ENCODE data around the gene NEDD9. TPM values are rescaled to one million over a fixed set of nuclear protein-coding genes. Genes with fewer than 3 reads are reported as not detected.

NEDD9 gene
- total and polyA plus RNA-seq, 2 of the 13 experiments (the other 11 are each of a cell fraction or from before 2014, with no cell fraction given) = 27.1 to 389 TPM

DNA sequence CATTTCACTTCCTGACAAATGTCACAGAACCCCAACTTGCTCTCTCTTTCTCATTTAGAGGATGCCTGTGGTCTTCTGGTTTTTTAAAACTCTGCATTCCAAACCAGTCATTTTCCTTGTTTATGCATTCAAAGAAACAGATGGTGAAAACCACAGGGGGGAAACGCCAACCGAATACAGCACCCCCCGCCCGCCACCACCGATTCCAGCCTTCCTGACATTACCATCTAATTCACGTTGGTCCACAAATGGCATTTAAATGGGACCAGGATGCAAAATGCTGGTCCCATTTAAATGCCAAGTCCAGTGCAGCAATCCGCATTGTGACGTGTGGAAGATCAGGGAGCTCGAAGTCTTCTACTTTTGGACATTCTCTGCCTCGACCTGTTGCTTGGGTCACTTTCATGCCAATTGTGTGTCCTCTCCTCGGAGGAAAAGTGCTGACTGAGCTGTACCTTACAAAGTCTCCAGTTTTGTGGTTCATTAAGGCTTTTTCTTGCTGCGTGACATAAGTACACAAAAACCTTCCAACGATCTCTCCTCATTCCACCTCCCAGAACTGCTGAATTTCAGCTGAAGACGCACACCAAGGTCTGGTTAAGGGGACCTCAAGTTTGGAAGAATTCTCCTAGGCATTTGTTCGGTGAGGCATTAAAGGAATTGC lies 35.8 kb downstream of the NEDD9 start (continued):
- TF ChIP-seq WIZ (CRISPR knock-in tag; IDR thresholded peaks at IDR 0.05) (no peak), ZNF678 (CRISPR knock-in tag; IDR thresholded peaks at IDR 0.05) (no peak), BORCS8-MEF2B (CRISPR knock-in tag; IDR thresholded peaks at IDR 0.05) (no peak), GTF3A (CRISPR knock-in tag; conservative IDR thresholded peaks at IDR 0.05) (no peak), IRF2 (CRISPR knock-in tag; IDR thresholded peaks at IDR 0.05) (0 out of 2 replicates have a peak, but pooled peaks have one; percentile 33), CREB1 (IDR thresholded peaks at IDR 0.05) (no peak), CREB1 (CRISPR knock-in tag; IDR thresholded peaks at IDR 0.05) (no peak), ZNF354B (CRISPR knock-in tag; IDR thresholded peaks at IDR 0.05) (no peak), ATM (IDR thresholded peaks at IDR 0.05; ENCODE audit: borderline replicate concordance) (no peak), ZNF256 (CRISPR knock-in tag; conservative IDR thresholded peaks at IDR 0.05) (no peak), ZNF589 (CRISPR knock-in tag; conservative IDR thresholded peaks at IDR 0.05) (no peak)
- TF ChIP-seq, protein P1, sequence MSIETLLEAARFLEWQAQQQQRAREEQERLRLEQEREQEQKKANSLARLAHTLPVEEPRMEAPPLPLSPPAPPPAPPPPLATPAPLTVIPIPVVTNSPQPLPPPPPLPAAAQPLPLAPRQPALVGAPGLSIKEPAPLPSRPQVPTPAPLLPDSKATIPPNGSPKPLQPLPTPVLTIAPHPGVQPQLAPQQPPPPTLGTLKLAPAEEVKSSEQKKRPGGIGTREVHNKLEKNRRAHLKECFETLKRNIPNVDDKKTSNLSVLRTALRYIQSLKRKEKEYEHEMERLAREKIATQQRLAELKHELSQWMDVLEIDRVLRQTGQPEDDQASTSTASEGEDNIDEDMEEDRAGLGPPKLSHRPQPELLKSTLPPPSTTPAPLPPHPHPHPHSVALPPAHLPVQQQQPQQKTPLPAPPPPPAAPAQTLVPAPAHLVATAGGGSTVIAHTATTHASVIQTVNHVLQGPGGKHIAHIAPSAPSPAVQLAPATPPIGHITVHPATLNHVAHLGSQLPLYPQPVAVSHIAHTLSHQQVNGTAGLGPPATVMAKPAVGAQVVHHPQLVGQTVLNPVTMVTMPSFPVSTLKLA (IDR thresholded peaks at IDR 0.05) = no peak
- TF ChIP-seq, protein P2, sequence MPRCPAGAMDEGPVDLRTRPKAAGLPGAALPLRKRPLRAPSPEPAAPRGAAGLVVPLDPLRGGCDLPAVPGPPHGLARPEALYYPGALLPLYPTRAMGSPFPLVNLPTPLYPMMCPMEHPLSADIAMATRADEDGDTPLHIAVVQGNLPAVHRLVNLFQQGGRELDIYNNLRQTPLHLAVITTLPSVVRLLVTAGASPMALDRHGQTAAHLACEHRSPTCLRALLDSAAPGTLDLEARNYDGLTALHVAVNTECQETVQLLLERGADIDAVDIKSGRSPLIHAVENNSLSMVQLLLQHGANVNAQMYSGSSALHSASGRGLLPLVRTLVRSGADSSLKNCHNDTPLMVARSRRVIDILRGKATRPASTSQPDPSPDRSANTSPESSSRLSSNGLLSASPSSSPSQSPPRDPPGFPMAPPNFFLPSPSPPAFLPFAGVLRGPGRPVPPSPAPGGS (CRISPR knock-in tag; IDR thresholded peaks at IDR 0.05) = no peak

Data from HepG2 (cell line).